ENCODE measurements around the gene FBXL20. TPM values are rescaled to one million over a fixed set of nuclear protein-coding genes. Genes with fewer than 3 reads are reported as not detected.

Gene FBXL20
- total and polyA plus RNA-seq, 4 donors = 3.2 to 31.7 (median 11.5) TPM

GRCh38 chr17:39208893-39209292 lies 192.5 kb downstream of the FBXL20 start:
- TF ChIP-seq, protein P1, sequence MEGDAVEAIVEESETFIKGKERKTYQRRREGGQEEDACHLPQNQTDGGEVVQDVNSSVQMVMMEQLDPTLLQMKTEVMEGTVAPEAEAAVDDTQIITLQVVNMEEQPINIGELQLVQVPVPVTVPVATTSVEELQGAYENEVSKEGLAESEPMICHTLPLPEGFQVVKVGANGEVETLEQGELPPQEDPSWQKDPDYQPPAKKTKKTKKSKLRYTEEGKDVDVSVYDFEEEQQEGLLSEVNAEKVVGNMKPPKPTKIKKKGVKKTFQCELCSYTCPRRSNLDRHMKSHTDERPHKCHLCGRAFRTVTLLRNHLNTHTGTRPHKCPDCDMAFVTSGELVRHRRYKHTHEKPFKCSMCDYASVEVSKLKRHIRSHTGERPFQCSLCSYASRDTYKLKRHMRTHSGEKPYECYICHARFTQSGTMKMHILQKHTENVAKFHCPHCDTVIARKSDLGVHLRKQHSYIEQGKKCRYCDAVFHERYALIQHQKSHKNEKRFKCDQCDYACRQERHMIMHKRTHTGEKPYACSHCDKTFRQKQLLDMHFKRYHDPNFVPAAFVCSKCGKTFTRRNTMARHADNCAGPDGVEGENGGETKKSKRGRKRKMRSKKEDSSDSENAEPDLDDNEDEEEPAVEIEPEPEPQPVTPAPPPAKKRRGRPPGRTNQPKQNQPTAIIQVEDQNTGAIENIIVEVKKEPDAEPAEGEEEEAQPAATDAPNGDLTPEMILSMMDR (IDR thresholded peaks at IDR 0.05; ENCODE audit: control extremely low read depth, extremely low read depth) = no peak

GRCh38 chr17:39208136-39208535 lies 193.3 kb downstream of the FBXL20 start:
- Histone ChIP-seq H3K36me3 (ENCODE audit: control insufficient read depth in 4 of 4, insufficient read depth in 4 of 4, low read length in 4 of 4) (peaks cover 9 to 17% (median 14%) of the 10 kb centered on the region in 4 donors), H3K27ac (ENCODE audit: low read depth in 1 of 2, low read length in 1 of 2) (peak overlapping the region in 1 of 2 donors; percentile 2), H3K9me3 (ENCODE audit: control insufficient read depth in 4 of 4, insufficient read depth in 3 of 4, low read length in 3 of 4) (no peaks in the 10 kb centered on the region), H3K27me3 (ENCODE audit: control insufficient read depth in 3 of 3, insufficient read depth in 3 of 3, low read length in 2 of 3) (no peaks in the 10 kb centered on the region), H3K4me1 (ENCODE audit: control insufficient read depth in 5 of 5, insufficient read depth in 5 of 5, low read length in 5 of 5) (peaks cover 3 to 23% (median 7%) of the 10 kb centered on the region in 5 donors), H3K9ac (ENCODE audit: insufficient read depth in 1 of 2, low read length in 2 of 2) (no peak overlapping the region), H3K4me3 (no peak overlapping the region)
- 55 to 65% methylated on average over 7 of the region's 7 CpGs for WGBS, 2 donors
- no peak for DNase-seq
- no peak for ATAC-seq (ENCODE audit: insufficient read depth, low FRiP score)
- TF ChIP-seq, protein P1 (IDR thresholded peaks at IDR 0.05; ENCODE audit: control extremely low read depth, extremely low read depth) = no peak

More at GRCh38 chr17:39208893-39209292, 192.5 kb downstream of the FBXL20 start:
- no peaks in the 10 kb centered on the region for H3K27me3 ChIP-seq (ENCODE audit: control insufficient read depth in 3 of 3, insufficient read depth in 3 of 3, low read length in 2 of 3)
- H3K9me3 ChIP-seq (ENCODE audit: control insufficient read depth in 4 of 4, insufficient read depth in 3 of 4, low read length in 3 of 4) = no peaks in the 10 kb centered on the region
- ATAC-seq (ENCODE audit: insufficient read depth, low FRiP score) = no peak
- H3K27ac ChIP-seq (ENCODE audit: low read depth in 1 of 2, low read length in 1 of 2) = peak overlapping the region in 1 of 2 donors; percentile 39
- H3K36me3 ChIP-seq (ENCODE audit: control insufficient read depth in 4 of 4, insufficient read depth in 4 of 4, low read length in 4 of 4) = peaks cover 5 to 11% (median 9%) of the 10 kb centered on the region in 4 donors
- peaks cover 3 to 23% (median 7%) of the 10 kb centered on the region in 5 donors for H3K4me1 ChIP-seq (ENCODE audit: control insufficient read depth in 5 of 5, insufficient read depth in 5 of 5, low read length in 5 of 5)
- H3K9ac ChIP-seq (ENCODE audit: insufficient read depth in 1 of 2, low read length in 2 of 2) = no peak overlapping the region
- DNase-seq = peak; percentile 53 to 62 (median 53)
- WGBS, 2 donors = 52 to 53% methylated on average over 8 of the region's 8 CpGs
- H3K4me3 ChIP-seq = no peak overlapping the region

- TF ChIP-seq, protein P1 (IDR thresholded peaks at IDR 0.05; ENCODE audit: control extremely low read depth, extremely low read depth) = no peak
- no peak overlapping the region for H3K9ac ChIP-seq (ENCODE audit: insufficient read depth in 1 of 2, low read length in 2 of 2)
- ATAC-seq (ENCODE audit: insufficient read depth, low FRiP score) = no peak
- no peak overlapping the region for H3K4me3 ChIP-seq
- H3K9me3 ChIP-seq (ENCODE audit: control insufficient read depth in 4 of 4, insufficient read depth in 3 of 4, low read length in 3 of 4) = no peaks in the 10 kb centered on the region
- H3K27ac ChIP-seq (ENCODE audit: low read depth in 1 of 2, low read length in 1 of 2) = no peak overlapping the region
- WGBS, 2 donors = 86 to 89% methylated on average over 3 of the region's 3 CpGs
- no peaks in the 10 kb centered on the region for H3K27me3 ChIP-seq (ENCODE audit: control insufficient read depth in 3 of 3, insufficient read depth in 3 of 3, low read length in 2 of 3)
- DNase-seq = no peak
- peaks cover 25 to 31% (median 27%) of the 10 kb centered on the region in 4 donors for H3K36me3 ChIP-seq (ENCODE audit: control insufficient read depth in 4 of 4, insufficient read depth in 4 of 4, low read length in 4 of 4)
- peaks cover 5 to 36% (median 9%) of the 10 kb centered on the region in 5 donors for H3K4me1 ChIP-seq (ENCODE audit: control insufficient read depth in 5 of 5, insufficient read depth in 5 of 5, low read length in 5 of 5)
Observed at GRCh38 chr17:39205112-39205526, 196.3 kb downstream of the FBXL20 start.

DNA sequence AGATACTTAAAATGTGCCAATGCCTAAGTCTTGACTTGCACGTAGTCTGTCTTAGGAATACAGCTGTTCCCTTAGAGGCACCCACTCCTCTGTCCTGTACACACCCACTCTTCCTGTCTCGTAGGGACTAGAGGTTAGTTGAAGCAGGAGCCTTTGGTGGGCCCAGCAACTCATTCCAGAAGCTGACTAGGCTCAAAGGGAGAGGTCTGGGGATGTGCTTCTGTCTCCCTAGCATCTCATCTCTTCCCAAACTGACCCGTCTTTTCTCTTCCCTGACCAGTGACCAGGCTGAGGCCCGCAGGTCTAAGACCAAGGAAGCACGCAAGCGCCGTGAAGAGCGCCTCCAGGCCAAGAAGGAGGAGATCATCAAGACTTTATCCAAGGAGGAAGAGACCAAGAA lies 197.2 kb downstream of the FBXL20 start:
- Histone ChIP-seq H3K36me3 (ENCODE audit: control insufficient read depth in 4 of 4, insufficient read depth in 4 of 4, low read length in 4 of 4) (peaks cover 25 to 31% (median 27%) of the 10 kb centered on the region in 4 donors), H3K27me3 (ENCODE audit: control insufficient read depth in 3 of 3, insufficient read depth in 3 of 3, low read length in 2 of 3) (no peaks in the 10 kb centered on the region), H3K4me1 (ENCODE audit: control insufficient read depth in 5 of 5, insufficient read depth in 5 of 5, low read length in 5 of 5) (peaks cover 2 to 33% (median 6%) of the 10 kb centered on the region in 5 donors), H3K9me3 (ENCODE audit: control insufficient read depth in 4 of 4, insufficient read depth in 3 of 4, low read length in 3 of 4) (no peaks in the 10 kb centered on the region), H3K27ac (ENCODE audit: low read depth in 1 of 2, low read length in 1 of 2) (no peak overlapping the region), H3K9ac (ENCODE audit: insufficient read depth in 1 of 2, low read length in 2 of 2) (no peak overlapping the region), H3K4me3 (no peak overlapping the region)
- TF ChIP-seq, protein P1 (IDR thresholded peaks at IDR 0.05; ENCODE audit: control extremely low read depth, extremely low read depth) = no peak
- DNase-seq (no peak), ATAC-seq (ENCODE audit: insufficient read depth, low FRiP score) (no peak)
- 89 to 90% methylated on average over 8 of the region's 8 CpGs for WGBS, 2 donors
